NCI-H1930 (cell line): ENCODE data around the gene INKA2.
A peak's percentile ranks its signal among the peaks of the same experiment; 100 is the strongest.

ENCODE experiments used
- DNase-seq, 2 experiments: peaks; one replicate each; lab custom pipeline; 2025; lab: John Stamatoyannopoulos, UW

Gene INKA2

GRCh38 chr1:111739194-111739924 is at the start of gene INKA2:
Gene INKA2, minus strand, starts transcription at chr1:111739395. Its CDS starts 153 bp downstream, at chr1:111739242.
- peak; percentile 82 to 86 for DNase-seq

GRCh38 chr1:111786669-111787207 is 47.5 kb upstream of the INKA2 start:
- no peak for DNase-seq

- no peak for DNase-seq
Measured at GRCh38 chr1:111784273-111784901, 45.2 kb upstream of the INKA2 start.

- DNase-seq, result no peak
Measured at GRCh38 chr1:111779546-111779945, 40.4 kb upstream of the INKA2 start.

GRCh38 chr1:111778541-111779051 is 39.4 kb upstream of the INKA2 start:
- DNase-seq, result no peak

- no peak for DNase-seq
Measured at GRCh38 chr1:111778066-111778465, 38.9 kb upstream of the INKA2 start.

- DNase-seq, result no peak
Measured at GRCh38 chr1:111777301-111777700, 38.1 kb upstream of the INKA2 start.

GRCh38 chr1:111776861-111777260 is 37.7 kb upstream of the INKA2 start:
- DNase-seq, result no peak

GRCh38 chr1:111776391-111776790 is 37.2 kb upstream of the INKA2 start:
- DNase-seq, result no peak

- no peak for DNase-seq
Measured at GRCh38 chr1:111775966-111776365, 36.8 kb upstream of the INKA2 start.

GRCh38 chr1:111770916-111771315 is 31.7 kb upstream of the INKA2 start:
- no peak for DNase-seq

- peak in 1 of 2 experiments; percentile 43 for DNase-seq
Measured at GRCh38 chr1:111769517-111770146, 30.4 kb upstream of the INKA2 start.

- DNase-seq, result no peak
Measured at GRCh38 chr1:111768625-111769024, 29.4 kb upstream of the INKA2 start.

GRCh38 chr1:111768023-111768422 is 28.8 kb upstream of the INKA2 start:
- no peak for DNase-seq

GRCh38 chr1:111762332-111762731 is 23.1 kb upstream of the INKA2 start:
- no peak for DNase-seq

- no peak for DNase-seq
Measured at GRCh38 chr1:111761717-111762116, 22.5 kb upstream of the INKA2 start.

GRCh38 chr1:111758373-111758772 is 19.2 kb upstream of the INKA2 start:
- no peak for DNase-seq

GRCh38 chr1:111756124-111756513 is 16.9 kb upstream of the INKA2 start:
- no peak for DNase-seq

- peak; percentile 87 to 93 for DNase-seq
Measured at GRCh38 chr1:111755331-111756123, 16.3 kb upstream of the INKA2 start, which contains the start of gene DDX20. Gene DDX20, plus strand, starts transcription at chr1:111755901. Its CDS starts 24 bp downstream, at chr1:111755925.

- DNase-seq, result peak; percentile 37 to 38
Measured at GRCh38 chr1:111754984-111755330, 15.8 kb upstream of the INKA2 start.

- DNase-seq, result no peak
Measured at GRCh38 chr1:111751906-111752575, 12.8 kb upstream of the INKA2 start.
